ENCODE results near the gene RAI1.
"Not testable (repeated sequence)": the region's sequence is repeated elsewhere in the genome, so short reads cannot be mapped to it uniquely, and the experiment has no call there.

RAI1 gene, protein sequence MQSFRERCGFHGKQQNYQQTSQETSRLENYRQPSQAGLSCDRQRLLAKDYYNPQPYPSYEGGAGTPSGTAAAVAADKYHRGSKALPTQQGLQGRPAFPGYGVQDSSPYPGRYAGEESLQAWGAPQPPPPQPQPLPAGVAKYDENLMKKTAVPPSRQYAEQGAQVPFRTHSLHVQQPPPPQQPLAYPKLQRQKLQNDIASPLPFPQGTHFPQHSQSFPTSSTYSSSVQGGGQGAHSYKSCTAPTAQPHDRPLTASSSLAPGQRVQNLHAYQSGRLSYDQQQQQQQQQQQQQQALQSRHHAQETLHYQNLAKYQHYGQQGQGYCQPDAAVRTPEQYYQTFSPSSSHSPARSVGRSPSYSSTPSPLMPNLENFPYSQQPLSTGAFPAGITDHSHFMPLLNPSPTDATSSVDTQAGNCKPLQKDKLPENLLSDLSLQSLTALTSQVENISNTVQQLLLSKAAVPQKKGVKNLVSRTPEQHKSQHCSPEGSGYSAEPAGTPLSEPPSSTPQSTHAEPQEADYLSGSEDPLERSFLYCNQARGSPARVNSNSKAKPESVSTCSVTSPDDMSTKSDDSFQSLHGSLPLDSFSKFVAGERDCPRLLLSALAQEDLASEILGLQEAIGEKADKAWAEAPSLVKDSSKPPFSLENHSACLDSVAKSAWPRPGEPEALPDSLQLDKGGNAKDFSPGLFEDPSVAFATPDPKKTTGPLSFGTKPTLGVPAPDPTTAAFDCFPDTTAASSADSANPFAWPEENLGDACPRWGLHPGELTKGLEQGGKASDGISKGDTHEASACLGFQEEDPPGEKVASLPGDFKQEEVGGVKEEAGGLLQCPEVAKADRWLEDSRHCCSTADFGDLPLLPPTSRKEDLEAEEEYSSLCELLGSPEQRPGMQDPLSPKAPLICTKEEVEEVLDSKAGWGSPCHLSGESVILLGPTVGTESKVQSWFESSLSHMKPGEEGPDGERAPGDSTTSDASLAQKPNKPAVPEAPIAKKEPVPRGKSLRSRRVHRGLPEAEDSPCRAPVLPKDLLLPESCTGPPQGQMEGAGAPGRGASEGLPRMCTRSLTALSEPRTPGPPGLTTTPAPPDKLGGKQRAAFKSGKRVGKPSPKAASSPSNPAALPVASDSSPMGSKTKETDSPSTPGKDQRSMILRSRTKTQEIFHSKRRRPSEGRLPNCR (N-terminal part only)

DNA sequence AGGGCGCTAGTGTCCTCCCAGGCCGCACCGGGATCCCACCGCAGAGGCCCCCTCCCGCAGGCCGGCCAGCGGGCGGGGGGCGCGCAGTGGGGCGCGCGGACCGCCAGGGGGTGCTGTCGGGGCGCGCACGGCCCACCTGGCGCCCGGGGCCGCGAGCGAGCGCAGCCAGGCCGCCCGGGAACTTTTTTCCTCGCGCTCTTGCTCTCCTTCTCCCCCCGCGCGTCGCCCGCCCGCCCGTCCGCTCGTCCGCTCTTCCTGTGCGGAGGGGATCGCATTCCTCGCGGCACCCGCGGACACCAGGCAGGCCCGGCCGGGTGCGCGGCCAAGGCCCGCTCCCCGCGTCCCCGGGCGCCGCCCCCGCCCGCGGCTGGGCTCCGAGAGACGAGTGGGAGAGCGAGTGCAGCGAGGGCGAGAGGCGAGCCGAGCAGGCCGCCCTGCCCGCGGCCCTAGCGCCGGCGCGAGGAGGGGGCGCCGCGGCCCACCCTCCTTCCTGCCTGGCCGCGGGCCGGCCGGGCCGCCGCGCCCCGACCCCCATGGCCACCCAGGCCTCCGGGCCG lies at the start of gene RAI1:
TSS of gene RAI1 (plus strand) at position 272 of the 557 bp plus-strand sequence. CDS start 111,491 bp downstream, outside the sequence.
- peak within 1 kb of the TSS; percentile 79 for H3K4me3 ChIP-seq (ENCODE audit: low read depth, low read length)
- TF ChIP-seq, protein P1, sequence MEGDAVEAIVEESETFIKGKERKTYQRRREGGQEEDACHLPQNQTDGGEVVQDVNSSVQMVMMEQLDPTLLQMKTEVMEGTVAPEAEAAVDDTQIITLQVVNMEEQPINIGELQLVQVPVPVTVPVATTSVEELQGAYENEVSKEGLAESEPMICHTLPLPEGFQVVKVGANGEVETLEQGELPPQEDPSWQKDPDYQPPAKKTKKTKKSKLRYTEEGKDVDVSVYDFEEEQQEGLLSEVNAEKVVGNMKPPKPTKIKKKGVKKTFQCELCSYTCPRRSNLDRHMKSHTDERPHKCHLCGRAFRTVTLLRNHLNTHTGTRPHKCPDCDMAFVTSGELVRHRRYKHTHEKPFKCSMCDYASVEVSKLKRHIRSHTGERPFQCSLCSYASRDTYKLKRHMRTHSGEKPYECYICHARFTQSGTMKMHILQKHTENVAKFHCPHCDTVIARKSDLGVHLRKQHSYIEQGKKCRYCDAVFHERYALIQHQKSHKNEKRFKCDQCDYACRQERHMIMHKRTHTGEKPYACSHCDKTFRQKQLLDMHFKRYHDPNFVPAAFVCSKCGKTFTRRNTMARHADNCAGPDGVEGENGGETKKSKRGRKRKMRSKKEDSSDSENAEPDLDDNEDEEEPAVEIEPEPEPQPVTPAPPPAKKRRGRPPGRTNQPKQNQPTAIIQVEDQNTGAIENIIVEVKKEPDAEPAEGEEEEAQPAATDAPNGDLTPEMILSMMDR (IDR thresholded peaks at IDR 0.05; ENCODE audit: low read depth, low read length), result peak; percentile 22; the same call in 1 of the 2 replicates

DNA sequence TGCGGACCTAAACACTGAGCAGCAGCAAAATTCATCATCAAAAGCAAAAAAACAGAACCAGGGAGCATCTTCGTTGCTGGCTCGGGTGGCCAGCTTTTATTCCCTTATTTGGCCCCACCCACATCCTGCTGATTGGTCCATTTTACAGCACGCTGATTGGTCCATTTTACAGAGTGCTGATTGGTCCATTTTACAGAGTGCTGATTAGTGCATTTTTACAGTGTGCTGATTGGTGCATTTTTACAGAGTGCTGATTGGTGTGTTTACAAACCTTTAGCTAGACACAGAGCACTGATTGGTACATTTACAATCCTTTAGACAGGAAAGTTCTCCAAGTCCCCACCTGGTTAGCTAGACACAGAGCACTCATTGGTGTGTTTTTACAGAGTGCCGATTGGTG lies 48.6 kb upstream of the RAI1 start:
- H3K4me3 ChIP-seq (ENCODE audit: low read depth, low read length), result not testable (repeated sequence)

DNA sequence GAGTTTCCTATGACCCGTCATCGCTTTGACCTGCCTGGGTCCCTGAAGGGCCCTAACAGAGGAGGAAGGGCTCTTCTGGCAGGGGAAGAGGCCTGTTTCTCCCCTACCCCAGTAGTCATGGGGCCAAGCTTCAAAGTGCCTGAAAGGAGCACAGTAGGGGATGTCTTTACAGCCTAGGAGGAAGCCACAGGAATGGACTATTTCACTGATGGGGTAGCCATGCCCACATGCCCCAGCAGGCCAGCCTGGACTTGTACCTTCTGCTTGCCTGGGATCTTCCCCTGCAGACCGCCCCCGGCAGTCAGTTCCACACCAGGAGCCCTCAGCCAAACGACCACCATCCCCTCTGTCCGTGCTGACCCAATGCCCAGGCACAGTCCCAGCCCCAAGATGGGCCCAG lies 47.9 kb upstream of the RAI1 start:
- TF ChIP-seq, protein P1 (IDR thresholded peaks at IDR 0.05; ENCODE audit: low read depth, low read length), result no peak
- H3K4me3 ChIP-seq (ENCODE audit: low read depth, low read length), result no peak overlapping the region

DNA sequence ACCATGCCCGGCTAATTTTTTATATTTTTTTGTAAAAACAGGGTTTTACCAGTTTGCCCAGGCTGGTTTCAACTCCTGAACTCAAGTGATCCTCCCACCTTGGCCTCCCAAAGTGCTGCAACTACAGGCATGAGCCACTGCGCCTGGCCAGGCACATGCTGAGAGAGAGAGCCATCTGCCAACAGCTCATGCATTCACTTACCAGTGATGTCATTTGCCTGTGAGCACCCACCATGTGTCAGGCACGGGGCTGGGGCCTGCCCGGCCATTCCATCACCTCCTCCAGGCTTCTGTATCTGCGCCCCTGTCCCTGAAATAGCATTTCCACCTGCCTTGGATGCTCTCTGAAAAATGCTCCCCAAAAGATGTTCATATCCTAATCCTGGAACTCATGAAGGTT lies 46.1 kb upstream of the RAI1 start:
- TF ChIP-seq, protein P1 (IDR thresholded peaks at IDR 0.05; ENCODE audit: low read depth, low read length), result no peak
- no peak overlapping the region for H3K4me3 ChIP-seq (ENCODE audit: low read depth, low read length)

DNA sequence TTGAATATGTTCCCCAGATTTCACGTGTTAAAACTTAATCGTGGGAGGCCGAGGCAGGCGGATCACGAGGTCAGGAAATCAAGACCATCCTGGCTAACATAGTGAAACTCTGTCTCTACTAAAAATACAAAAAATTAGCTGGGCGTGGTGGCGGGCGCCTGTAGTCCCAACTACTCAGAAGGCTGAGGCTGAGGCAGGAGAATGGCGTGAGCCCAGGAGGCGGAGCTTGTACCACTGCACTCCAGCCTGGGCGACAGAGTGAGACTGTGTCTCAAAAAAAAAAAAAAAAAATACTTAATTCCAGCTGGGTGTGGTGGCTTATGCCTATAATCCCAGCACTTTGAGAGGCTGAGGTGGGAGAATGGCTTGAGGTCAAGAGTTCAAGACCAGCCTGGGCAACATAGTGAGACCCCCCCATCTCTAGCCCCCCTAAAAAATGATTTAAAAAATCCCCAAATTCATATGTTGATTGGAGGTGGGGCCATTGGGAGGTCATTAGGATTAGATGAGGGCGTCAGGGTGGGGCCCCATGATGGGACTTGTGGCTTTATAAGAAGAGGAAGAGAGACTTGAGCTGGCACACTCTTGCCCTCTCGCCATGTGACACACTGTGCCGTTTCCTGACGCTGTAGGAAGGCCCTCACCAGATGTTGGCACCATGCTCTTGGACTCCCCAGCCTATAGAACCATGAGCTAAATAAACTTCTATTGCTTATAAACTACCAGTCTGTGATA lies 45.6 kb upstream of the RAI1 start:
- not testable (repeated sequence) for H3K4me3 ChIP-seq (ENCODE audit: low read depth, low read length)

DNA sequence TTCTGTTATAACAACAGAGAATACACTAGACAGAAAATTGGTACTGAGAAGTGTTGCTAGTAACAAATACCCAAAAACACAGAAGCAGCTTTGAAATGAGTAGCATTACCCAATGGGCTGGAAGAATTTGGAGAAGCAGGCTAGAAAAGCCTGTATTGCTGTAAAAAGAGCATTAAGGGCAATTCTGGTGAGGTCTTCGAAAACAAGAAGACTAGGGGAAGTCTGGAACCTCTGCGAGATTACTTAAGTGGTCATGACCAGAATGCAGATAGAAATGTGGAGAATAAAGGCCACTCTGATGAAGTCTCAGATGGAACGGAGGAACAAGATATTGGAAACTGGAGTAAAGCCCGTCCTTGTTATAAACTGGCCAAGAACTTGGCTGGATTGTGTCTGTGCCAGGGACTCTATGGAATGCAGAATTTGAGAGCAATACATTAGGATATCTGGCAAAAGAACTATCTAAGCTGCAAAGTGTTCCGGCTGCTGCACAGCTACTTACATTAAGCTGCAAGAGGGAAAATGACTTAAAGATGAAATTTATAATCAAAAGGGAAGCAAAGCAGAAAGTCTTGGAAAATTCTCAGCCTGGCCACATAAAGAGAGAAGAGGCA lies 44.9 kb upstream of the RAI1 start:
- TF ChIP-seq, protein P1 (IDR thresholded peaks at IDR 0.05; ENCODE audit: low read depth, low read length), result no peak
- no peak overlapping the region for H3K4me3 ChIP-seq (ENCODE audit: low read depth, low read length)

DNA sequence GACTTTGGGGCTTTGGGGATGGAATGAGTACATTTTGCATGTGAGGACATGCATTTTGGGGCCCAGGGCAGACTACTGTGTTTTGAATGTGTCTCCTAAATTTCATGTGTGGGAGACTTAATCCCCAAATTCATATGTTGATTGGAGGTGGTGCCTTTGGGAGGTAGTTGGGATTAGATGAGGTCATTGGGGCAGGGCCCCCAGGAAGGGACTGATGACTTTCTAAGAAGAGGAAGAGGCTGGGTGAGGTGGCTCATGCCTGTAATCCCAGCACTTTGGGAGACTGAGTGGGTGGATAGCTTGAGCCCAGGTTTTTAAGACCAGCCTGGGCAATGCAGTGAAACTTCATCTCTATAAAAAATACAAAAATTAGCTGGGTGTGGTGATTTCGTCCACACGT lies 42.8 kb upstream of the RAI1 start:
- TF ChIP-seq, protein P1 (IDR thresholded peaks at IDR 0.05; ENCODE audit: low read depth, low read length), result no peak
- H3K4me3 ChIP-seq (ENCODE audit: low read depth, low read length), result no peak overlapping the region

DNA sequence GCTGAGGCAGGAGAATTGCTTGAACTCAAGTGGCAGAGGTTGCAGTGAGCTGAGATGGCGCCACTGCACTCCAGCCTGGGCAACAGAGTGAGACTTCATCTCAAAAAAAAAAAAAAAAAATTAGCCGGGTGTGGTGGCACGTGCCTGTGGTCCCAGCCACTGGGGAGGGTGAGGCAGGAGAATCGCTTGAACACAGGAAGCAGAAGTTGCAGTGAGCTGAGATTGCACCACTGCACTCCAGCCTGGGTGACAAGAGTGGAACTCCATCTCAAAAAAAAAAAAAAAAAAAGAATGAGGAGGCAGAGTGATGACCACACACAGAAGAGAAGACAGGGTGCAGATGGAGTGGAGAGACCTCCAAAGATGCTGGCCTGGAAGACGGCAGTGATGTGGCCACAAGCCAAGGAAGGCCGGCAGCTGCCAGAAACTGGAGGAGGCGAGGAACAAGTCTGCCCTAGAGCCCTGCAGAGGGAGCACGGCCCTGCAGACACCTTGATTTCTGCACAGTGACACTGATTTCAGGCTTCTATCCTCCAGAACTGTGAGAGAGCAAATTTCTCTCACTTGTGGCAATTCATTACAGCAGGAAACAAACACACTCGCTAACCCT lies 41.5 kb upstream of the RAI1 start:
- H3K4me3 ChIP-seq (ENCODE audit: low read depth, low read length), result not testable (repeated sequence)
